Neural progenitor cell (in vitro differentiated cells): ENCODE results near the gene PCDH17.

ENCODE experiments used
- EZH2 ChIP-seq: fragments of 200-600 bp; sonication (generic); IDR thresholded peaks from 2 replicates; pipeline ENCODE4 v1.6.1; 2017; ENCODE audit warnings: antibody characterized with exemption, mild to moderate bottlenecking, moderate library complexity
- TF ChIP-seq, protein P1 (sequence below): fragments of 200-600 bp; sonication (generic); IDR thresholded peaks from 2 replicates; pipeline ENCODE4 v1.5.1; 2017; ENCODE audit warnings: antibody characterized with exemption, mild to moderate bottlenecking

DNA sequence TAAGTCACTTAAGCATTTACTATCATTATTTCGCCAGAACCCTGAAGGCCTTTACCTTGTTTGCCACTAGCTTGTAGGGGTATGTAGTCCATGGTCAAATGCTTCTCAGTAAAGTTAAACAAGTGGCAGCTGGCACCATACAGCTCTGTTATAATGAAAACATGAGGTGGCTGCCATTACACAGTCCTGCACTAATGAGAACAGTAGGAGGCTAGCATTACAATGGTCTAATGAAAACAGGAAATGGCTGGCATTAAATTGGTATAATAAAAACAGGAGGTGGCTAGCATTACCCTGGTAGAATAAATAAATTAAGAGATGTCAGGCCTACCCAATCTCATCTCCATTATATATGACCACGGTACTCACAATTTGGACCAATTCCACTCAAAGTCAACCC, 107.5 kb downstream of the PCDH17 start:
- TF ChIP-seq, protein P1, sequence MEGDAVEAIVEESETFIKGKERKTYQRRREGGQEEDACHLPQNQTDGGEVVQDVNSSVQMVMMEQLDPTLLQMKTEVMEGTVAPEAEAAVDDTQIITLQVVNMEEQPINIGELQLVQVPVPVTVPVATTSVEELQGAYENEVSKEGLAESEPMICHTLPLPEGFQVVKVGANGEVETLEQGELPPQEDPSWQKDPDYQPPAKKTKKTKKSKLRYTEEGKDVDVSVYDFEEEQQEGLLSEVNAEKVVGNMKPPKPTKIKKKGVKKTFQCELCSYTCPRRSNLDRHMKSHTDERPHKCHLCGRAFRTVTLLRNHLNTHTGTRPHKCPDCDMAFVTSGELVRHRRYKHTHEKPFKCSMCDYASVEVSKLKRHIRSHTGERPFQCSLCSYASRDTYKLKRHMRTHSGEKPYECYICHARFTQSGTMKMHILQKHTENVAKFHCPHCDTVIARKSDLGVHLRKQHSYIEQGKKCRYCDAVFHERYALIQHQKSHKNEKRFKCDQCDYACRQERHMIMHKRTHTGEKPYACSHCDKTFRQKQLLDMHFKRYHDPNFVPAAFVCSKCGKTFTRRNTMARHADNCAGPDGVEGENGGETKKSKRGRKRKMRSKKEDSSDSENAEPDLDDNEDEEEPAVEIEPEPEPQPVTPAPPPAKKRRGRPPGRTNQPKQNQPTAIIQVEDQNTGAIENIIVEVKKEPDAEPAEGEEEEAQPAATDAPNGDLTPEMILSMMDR = no peak
- no peak for TF ChIP-seq EZH2
